Prostate gland (tissue), 2 donors: ENCODE measurements around the gene MAML1.

Experiments
- POLR2A ChIP-seq: fragments of 450-650 bp; IDR thresholded peaks from one replicate; pipeline ENCODE4 v1.6.1; 2016; ENCODE audit warnings: antibody characterized with exemption, mild to moderate bottlenecking
- POLR2AphosphoS5 ChIP-seq: sonication (generic); formaldehyde crosslinking; IDR thresholded peaks from one replicate; pipeline ENCODE4 v1.6.1; 2017; ENCODE audit warnings: antibody characterized with exemption
- TF ChIP-seq, protein P1 (sequence below), 4 experiments: fragments of 200-600 bp in 2 of 4; fragments of 450-650 bp in 2 of 4; sonication (generic) in 2 of 4; IDR thresholded peaks; 1 replicate in 3 of 4; 2 replicates in 1 of 4; pipeline ENCODE4 v1.5.1; 2016 to 2019; ENCODE audit warnings: antibody characterized with exemption in 4 of 4, mild to moderate bottlenecking in 2 of 4, moderate library complexity in 2 of 4

DNA sequence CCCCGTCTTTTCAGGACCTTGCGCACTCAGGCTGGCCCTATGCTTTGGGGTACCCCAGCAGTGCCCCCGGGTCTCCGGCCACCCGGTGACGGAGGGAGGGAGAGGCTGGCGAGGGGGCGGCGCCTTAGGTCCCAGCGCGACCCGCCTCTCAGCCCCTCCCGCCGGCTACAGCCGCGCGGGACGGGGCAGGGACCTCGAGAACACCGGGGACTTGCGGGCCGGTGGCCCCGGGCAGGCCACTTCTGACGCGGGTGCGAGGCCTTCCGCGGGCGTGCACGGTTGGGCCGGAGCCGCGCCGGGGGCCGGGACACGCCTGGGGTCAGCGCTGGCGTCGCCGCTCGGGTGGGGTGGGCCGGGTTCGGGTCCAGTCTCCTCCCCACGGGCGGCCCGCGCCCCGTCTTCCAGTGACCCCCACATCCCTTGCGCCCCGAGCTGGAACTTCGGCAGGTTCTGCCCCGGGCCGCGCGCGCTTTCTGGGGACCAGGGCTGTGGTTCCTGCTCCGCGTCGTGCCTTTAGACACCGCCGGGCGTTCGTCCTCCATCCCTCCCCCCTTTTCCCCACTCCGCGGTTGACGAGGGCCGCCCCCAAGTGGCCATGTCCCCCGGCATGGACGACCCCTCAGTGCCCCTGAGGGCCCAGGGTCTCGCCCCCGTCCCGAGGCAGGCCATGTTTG, 84.3 kb downstream of the MAML1 start:
- TF ChIP-seq, protein P1, sequence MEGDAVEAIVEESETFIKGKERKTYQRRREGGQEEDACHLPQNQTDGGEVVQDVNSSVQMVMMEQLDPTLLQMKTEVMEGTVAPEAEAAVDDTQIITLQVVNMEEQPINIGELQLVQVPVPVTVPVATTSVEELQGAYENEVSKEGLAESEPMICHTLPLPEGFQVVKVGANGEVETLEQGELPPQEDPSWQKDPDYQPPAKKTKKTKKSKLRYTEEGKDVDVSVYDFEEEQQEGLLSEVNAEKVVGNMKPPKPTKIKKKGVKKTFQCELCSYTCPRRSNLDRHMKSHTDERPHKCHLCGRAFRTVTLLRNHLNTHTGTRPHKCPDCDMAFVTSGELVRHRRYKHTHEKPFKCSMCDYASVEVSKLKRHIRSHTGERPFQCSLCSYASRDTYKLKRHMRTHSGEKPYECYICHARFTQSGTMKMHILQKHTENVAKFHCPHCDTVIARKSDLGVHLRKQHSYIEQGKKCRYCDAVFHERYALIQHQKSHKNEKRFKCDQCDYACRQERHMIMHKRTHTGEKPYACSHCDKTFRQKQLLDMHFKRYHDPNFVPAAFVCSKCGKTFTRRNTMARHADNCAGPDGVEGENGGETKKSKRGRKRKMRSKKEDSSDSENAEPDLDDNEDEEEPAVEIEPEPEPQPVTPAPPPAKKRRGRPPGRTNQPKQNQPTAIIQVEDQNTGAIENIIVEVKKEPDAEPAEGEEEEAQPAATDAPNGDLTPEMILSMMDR (IDR thresholded peaks at IDR 0.05): peak in 1 of 4 experiments; percentile 11
- TF ChIP-seq POLR2AphosphoS5 (no peak), POLR2A (peak; percentile 65)
